ENCODE measurements around the gene ZBTB20. TPM values are rescaled to one million over a fixed set of nuclear protein-coding genes. Genes with fewer than 3 reads are reported as not detected.

Gene ZBTB20
- total RNA-seq, 3 donors from 2014 or later (not counting 1 experiment from before 2014, with no cell fraction given), result 52.7 to 58.3 (median 55.9) TPM

DNA sequence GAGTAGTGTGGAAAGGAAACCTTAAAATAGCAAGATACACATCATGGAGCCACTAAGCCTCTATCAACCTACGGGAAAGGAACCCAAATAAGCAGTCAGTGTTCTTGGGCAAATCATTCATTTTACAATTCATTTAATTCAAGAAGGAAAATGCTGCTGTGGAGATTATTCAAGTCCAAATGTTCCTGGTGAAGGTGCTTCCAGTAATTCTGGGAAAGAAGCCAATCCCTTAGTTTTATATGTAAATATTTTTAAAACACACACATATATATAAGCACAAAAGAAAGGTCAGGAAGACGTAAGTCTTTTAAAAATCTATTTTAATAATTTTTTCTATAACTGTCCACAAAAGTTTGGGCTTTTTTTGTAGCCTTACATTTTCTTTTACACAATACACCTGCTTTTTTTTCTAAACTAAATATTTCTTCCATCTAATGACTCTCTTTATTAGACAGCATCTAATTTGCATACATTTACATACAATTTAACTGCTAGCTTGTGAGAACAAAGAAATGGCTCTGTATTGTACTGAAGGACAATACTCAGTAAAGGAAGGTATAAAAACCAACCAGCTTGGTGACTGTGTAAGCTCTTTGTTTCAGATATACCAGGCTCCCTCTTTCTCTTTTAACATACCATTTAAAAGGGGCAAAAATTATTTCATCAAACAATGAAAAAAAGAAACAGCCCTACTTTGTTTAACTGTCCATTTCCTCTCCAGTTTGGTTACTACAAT lies 269.5 kb downstream of the ZBTB20 start:
- Mint-ChIP-seq H3K9me3 (no peaks in the 10 kb centered on the region), H3K4me3 (no peak overlapping the region), H3K27ac (no peak overlapping the region), H3K4me1 (peaks cover 0 to 12% of the 10 kb centered on the region in 2 donors), H3K27me3 (ENCODE audit: low read depth in 2 of 2) (no peaks in the 10 kb centered on the region), H3K36me3 (no peaks in the 10 kb centered on the region)
- Histone ChIP-seq H3K9me3 (ENCODE audit: control insufficient read depth, insufficient read depth, low read length) (no peaks in the 10 kb centered on the region), H3K4me3 (ENCODE audit: low read length) (no peak overlapping the region), H3K4me1 (ENCODE audit: control insufficient read depth, insufficient read depth, low read length) (no peaks in the 10 kb centered on the region), H3K36me3 (ENCODE audit: control insufficient read depth, insufficient read depth, low read length) (no peaks in the 10 kb centered on the region), H3K27ac (ENCODE audit: low read length) (no peak overlapping the region), H3K27me3 (ENCODE audit: control insufficient read depth, insufficient read depth, low read length) (no peaks in the 10 kb centered on the region)
- DNase-seq, result no peak
- TF ChIP-seq, protein P1, sequence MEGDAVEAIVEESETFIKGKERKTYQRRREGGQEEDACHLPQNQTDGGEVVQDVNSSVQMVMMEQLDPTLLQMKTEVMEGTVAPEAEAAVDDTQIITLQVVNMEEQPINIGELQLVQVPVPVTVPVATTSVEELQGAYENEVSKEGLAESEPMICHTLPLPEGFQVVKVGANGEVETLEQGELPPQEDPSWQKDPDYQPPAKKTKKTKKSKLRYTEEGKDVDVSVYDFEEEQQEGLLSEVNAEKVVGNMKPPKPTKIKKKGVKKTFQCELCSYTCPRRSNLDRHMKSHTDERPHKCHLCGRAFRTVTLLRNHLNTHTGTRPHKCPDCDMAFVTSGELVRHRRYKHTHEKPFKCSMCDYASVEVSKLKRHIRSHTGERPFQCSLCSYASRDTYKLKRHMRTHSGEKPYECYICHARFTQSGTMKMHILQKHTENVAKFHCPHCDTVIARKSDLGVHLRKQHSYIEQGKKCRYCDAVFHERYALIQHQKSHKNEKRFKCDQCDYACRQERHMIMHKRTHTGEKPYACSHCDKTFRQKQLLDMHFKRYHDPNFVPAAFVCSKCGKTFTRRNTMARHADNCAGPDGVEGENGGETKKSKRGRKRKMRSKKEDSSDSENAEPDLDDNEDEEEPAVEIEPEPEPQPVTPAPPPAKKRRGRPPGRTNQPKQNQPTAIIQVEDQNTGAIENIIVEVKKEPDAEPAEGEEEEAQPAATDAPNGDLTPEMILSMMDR (IDR thresholded peaks at IDR 0.05), result no peak
- 100% methylated on average over 1 of the region's 2 CpGs for WGBS (ENCODE audit: insufficient coverage)
- ATAC-seq, result no peak
- intact Hi-C loops (cut with micrococcal nuclease), result no loop called here

DNA sequence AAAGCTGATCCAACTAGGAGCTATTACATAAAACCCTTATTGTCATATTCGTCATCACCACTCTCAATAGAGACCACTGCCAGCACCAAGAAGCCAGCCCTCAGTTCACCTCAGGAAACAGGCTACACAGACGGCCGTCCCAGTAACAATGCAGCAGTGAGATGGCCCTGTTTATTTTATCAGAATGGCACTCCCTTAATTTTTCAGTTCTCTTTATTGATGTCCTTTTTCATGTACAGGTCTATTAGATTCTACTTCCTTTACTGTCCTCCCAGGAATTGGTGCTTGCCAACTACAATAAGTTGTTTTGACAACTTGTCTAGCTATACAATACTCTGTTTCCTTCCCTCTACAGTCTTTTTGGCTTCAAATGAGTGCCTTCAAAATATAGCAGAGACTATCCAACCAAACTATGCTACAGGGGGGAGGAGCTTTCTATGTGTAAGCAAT lies 272.5 kb downstream of the ZBTB20 start:
- WGBS (ENCODE audit: insufficient coverage), result 81% methylated on average over 3 of the region's 3 CpGs
- intact Hi-C loops (cut with micrococcal nuclease), result no loop called here
- TF ChIP-seq, protein P1 (IDR thresholded peaks at IDR 0.05), result no peak
- Histone ChIP-seq H3K4me3 (ENCODE audit: low read length) (no peak overlapping the region), H3K27me3 (ENCODE audit: control insufficient read depth, insufficient read depth, low read length) (no peaks in the 10 kb centered on the region), H3K27ac (ENCODE audit: low read length) (no peak overlapping the region), H3K36me3 (ENCODE audit: control insufficient read depth, insufficient read depth, low read length) (no peaks in the 10 kb centered on the region), H3K9me3 (ENCODE audit: control insufficient read depth, insufficient read depth, low read length) (no peaks in the 10 kb centered on the region), H3K4me1 (ENCODE audit: control insufficient read depth, insufficient read depth, low read length) (no peaks in the 10 kb centered on the region)
- DNase-seq (no peak), ATAC-seq (no peak)
- H3K4me1 Mint-ChIP-seq, result peaks cover 0 to 16% of the 10 kb centered on the region in 2 donors
- no peaks in the 10 kb centered on the region for H3K9me3 Mint-ChIP-seq
- H3K27me3 Mint-ChIP-seq (ENCODE audit: low read depth in 2 of 2), result no peaks in the 10 kb centered on the region
- no peaks in the 10 kb centered on the region for H3K36me3 Mint-ChIP-seq
- no peak overlapping the region for H3K27ac Mint-ChIP-seq
- H3K4me3 Mint-ChIP-seq, result no peak overlapping the region

DNA sequence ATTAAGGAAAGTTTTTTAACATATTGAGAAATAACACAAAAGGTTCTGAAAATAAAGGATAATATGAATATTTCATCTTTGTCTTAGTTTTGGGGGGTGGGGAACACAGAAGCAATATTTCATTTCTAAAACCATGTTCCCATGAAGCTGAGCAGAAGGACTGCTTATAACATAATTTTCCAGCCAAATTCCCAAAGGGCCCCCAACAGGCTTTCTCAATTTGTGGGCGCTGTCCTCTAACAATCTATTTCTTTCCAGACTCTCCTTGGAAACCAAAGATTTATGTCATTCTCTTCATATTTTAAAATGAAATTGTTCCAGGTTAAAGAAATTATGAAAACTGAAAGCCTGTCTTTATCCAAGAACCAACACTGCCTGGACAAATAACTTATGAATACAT lies 273.5 kb downstream of the ZBTB20 start:
- H3K27me3 Mint-ChIP-seq (ENCODE audit: low read depth in 2 of 2), result no peaks in the 10 kb centered on the region
- H3K4me3 Mint-ChIP-seq, result no peak overlapping the region
- ATAC-seq, result no peak
- TF ChIP-seq, protein P1 (IDR thresholded peaks at IDR 0.05), result no peak
- Histone ChIP-seq H3K27ac (ENCODE audit: low read length) (no peak overlapping the region), H3K27me3 (ENCODE audit: control insufficient read depth, insufficient read depth, low read length) (no peaks in the 10 kb centered on the region), H3K9me3 (ENCODE audit: control insufficient read depth, insufficient read depth, low read length) (no peaks in the 10 kb centered on the region), H3K4me3 (ENCODE audit: low read length) (no peak overlapping the region), H3K36me3 (ENCODE audit: control insufficient read depth, insufficient read depth, low read length) (no peaks in the 10 kb centered on the region), H3K4me1 (ENCODE audit: control insufficient read depth, insufficient read depth, low read length) (no peaks in the 10 kb centered on the region)
- H3K4me1 Mint-ChIP-seq, result peaks cover 0 to 11% of the 10 kb centered on the region in 2 donors
- no peaks in the 10 kb centered on the region for H3K36me3 Mint-ChIP-seq
- no peak for DNase-seq
- 100% methylated on average over 1 of the region's 1 CpG for WGBS (ENCODE audit: insufficient coverage)
- no peaks in the 10 kb centered on the region for H3K9me3 Mint-ChIP-seq
- H3K27ac Mint-ChIP-seq, result no peak overlapping the region
- intact Hi-C loops (cut with micrococcal nuclease), result no loop called here

DNA sequence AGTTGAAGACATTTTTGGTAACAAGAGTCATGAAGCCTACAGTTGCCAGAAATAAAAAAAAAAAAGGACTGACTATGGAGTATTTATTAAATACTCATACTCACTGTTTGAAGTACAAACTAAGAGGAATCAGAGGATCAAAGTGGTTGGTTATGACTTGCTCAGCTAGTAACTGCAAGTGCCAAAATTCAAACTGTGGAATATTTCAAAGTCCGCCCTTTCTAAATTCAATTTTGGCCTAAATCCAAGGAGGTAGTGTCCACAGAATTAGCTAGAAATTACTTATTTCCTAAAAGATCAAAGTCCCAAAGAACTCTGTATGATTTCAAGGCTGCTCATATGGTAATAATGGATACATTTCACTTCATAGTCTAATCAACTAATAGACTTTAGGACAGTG lies 274.5 kb downstream of the ZBTB20 start:
- Mint-ChIP-seq H3K36me3 (no peaks in the 10 kb centered on the region), H3K4me3 (no peak overlapping the region), H3K9me3 (no peaks in the 10 kb centered on the region), H3K4me1 (peaks cover 0 to 11% of the 10 kb centered on the region in 2 donors), H3K27ac (no peak overlapping the region), H3K27me3 (ENCODE audit: low read depth in 2 of 2) (no peaks in the 10 kb centered on the region)
- DNase-seq (no peak), ATAC-seq (no peak)
- WGBS (ENCODE audit: insufficient coverage), result 100% methylated on average over 1 of the region's 1 CpG
- no peaks in the 10 kb centered on the region for H3K4me1 ChIP-seq (ENCODE audit: control insufficient read depth, insufficient read depth, low read length)
- intact Hi-C loops (cut with micrococcal nuclease), result no loop called here
- H3K27me3 ChIP-seq (ENCODE audit: control insufficient read depth, insufficient read depth, low read length), result no peaks in the 10 kb centered on the region
- no peaks in the 10 kb centered on the region for H3K36me3 ChIP-seq (ENCODE audit: control insufficient read depth, insufficient read depth, low read length)
- no peaks in the 10 kb centered on the region for H3K9me3 ChIP-seq (ENCODE audit: control insufficient read depth, insufficient read depth, low read length)
- TF ChIP-seq, protein P1 (IDR thresholded peaks at IDR 0.05), result no peak
- H3K4me3 ChIP-seq (ENCODE audit: low read length), result no peak overlapping the region
- no peak overlapping the region for H3K27ac ChIP-seq (ENCODE audit: low read length)
